A549 (cell line): Measurements from ENCODE around the gene TBC1D23. TPM values are rescaled to one million over a fixed set of nuclear protein-coding genes. Genes with fewer than 3 reads are reported as not detected.

ENCODE experiments used
- ATAC-seq, 2 experiments: fragments of 200-7000 bp in 1 of 2; fragments of >200 bp in 1 of 2; cut with Nextera tagmentation in 1 of 2; cut with Tn5 transposase in 1 of 2; 3 replicates each; pipeline versions ENCODE4 v1.8.0 to v1.9.1; 2018 to 2020; ENCODE audit warnings: mild to moderate bottlenecking in 1 of 2, moderate library complexity in 1 of 2
- CTCF ChIA-PET: fragments of 300-600 bp; sonication (Branson Sonifier 250); formaldehyde crosslinking; extraction: SDS; loops from one replicate; lab custom pipeline; 2021; ENCODE audit warnings: antibody characterized with exemption, inconsistent platforms; lab: Yijun Ruan, JAX
- POLR2A ChIA-PET: fragments of 350-600 bp; formaldehyde crosslinking; extraction: SDS; loops from one replicate; lab custom pipeline; 2021; ENCODE audit warnings: antibody characterized with exemption, inconsistent platforms; lab: Yijun Ruan, JAX
- DNase-seq, 2 experiments: peaks; one replicate each; pipeline versions ENCODE4 v3.0.0 to v3.0.0-alpha.2; 2011 to 2016; ENCODE audit warnings: low read depth in 1 of 2, low spot score in 1 of 2
- FAIRE-seq: peaks from 2 replicates; lab custom pipeline; 2011; peaks lifted over from hg19 to GRCh38; lab: Jason Lieb, UNC
- H3K27ac ChIP-seq, 2 experiments: fragments of >200 bp; sonication (Bioruptor Twin); formaldehyde crosslinking; 3 replicates each; pipeline ENCODE4 v1.5.1; 2016 to 2017
- H3K4me1 ChIP-seq: fragments of >200 bp; sonication (Bioruptor Twin); formaldehyde crosslinking; 3 replicates; pipeline ENCODE4 v1.6.1; 2016
- H3K4me2 ChIP-seq: fragments of >200 bp; sonication (Bioruptor Twin); formaldehyde crosslinking; 3 replicates; pipeline ENCODE4 v1.6.1; 2016
- H3K4me3 ChIP-seq: fragments of >200 bp; sonication (Bioruptor Twin); formaldehyde crosslinking; 3 replicates; pipeline ENCODE4 v1.5.1; 2016
- H3K9me3 ChIP-seq: fragments of >200 bp; sonication (Bioruptor Twin); formaldehyde crosslinking; 3 replicates; pipeline ENCODE4 v1.6.1; 2016
- CBX2 ChIP-seq: fragments of 200-600 bp; sonication (generic); IDR thresholded peaks from 2 replicates; pipeline ENCODE4 v1.6.1; 2016; ENCODE audit warnings: low read depth, mild to moderate bottlenecking, borderline replicate concordance
- CHD2 ChIP-seq: fragments of 150-350 bp; IDR thresholded peaks from 2 replicates; pipeline ENCODE4 v1.6.1; 2014; ENCODE audit warnings: low read length; ENCODE audit not compliant: partially characterized antibody
- CTCF ChIP-seq: fragments of >200 bp; sonication (Bioruptor Twin); formaldehyde crosslinking; IDR thresholded peaks from 3 replicates; pipeline ENCODE4 v1.5.1; 2016
- E2F6 ChIP-seq: IDR thresholded peaks from 2 replicates; pipeline ENCODE4 v1.6.1; 2012; ENCODE audit warnings: low read depth, borderline replicate concordance
- EHF ChIP-seq: fragments of 250-450 bp; sonication (Bioruptor Pico); IDR thresholded peaks from 2 replicates; pipeline ENCODE4 v1.5.0; 2020; ENCODE audit warnings: mild to moderate bottlenecking
- EHMT2 ChIP-seq: fragments of 200-600 bp; sonication (generic); IDR thresholded peaks from 2 replicates; pipeline ENCODE4 v1.6.1; 2016; ENCODE audit warnings: antibody characterized with exemption, low read depth, mild to moderate bottlenecking, moderate library complexity
- ESRRA ChIP-seq: fragments of 150-350 bp; IDR thresholded peaks from 2 replicates; pipeline ENCODE4 v1.6.1; 2014; ENCODE audit warnings: mild to moderate bottlenecking, low read length, borderline replicate concordance
- FOSB ChIP-seq: fragments of 250-450 bp; sonication (Bioruptor Pico); IDR thresholded peaks from 2 replicates; pipeline ENCODE4 v1.5.0; 2020; ENCODE audit warnings: mild to moderate bottlenecking, moderate library complexity
- FOSL2 ChIP-seq, 2 experiments: fragments of 450-650 bp in 1 of 2; fragments of >200 bp in 1 of 2; sonication (Bioruptor Twin) in 1 of 2; formaldehyde crosslinking; IDR thresholded peaks; 2 replicates each; pipeline versions ENCODE4 v1.5.0 to v1.6.1; 2016 to 2020; ENCODE audit warnings: mild to moderate bottlenecking in 1 of 2, moderate library complexity in 1 of 2
- GATA3 ChIP-seq: IDR thresholded peaks from 2 replicates; pipeline ENCODE4 v1.6.1; 2012; ENCODE audit warnings: borderline replicate concordance
- HMGXB4 ChIP-seq: fragments of 250-450 bp; sonication (Bioruptor Pico); IDR thresholded peaks from 2 replicates; pipeline ENCODE4 v1.5.0; 2021; ENCODE audit warnings: mild to moderate bottlenecking, moderate library complexity, borderline replicate concordance
- HOXA7 ChIP-seq: fragments of 250-450 bp; sonication (Bioruptor Pico); IDR thresholded peaks from 2 replicates; pipeline ENCODE4 v1.5.0; 2020; ENCODE audit warnings: mild to moderate bottlenecking, moderate library complexity
- HOXB5 ChIP-seq: fragments of 250-450 bp; sonication (Bioruptor Pico); IDR thresholded peaks from 2 replicates; pipeline ENCODE4 v1.5.0; 2020; ENCODE audit warnings: mild to moderate bottlenecking, moderate library complexity
- KDM1A ChIP-seq: fragments of 200-600 bp; sonication (generic); IDR thresholded peaks from 2 replicates; pipeline ENCODE4 v1.6.1; 2016; ENCODE audit warnings: low read depth, mild to moderate bottlenecking
- MAX ChIP-seq: IDR thresholded peaks from 2 replicates; pipeline ENCODE4 v1.6.1; 2012
- MYC ChIP-seq: IDR thresholded peaks from 2 replicates; pipeline ENCODE4 v1.6.1; 2012; ENCODE audit warnings: mild to moderate bottlenecking, inconsistent platforms, low read length, improper control_type of control experiment, borderline replicate concordance
- NFE2L2 ChIP-seq: fragments of 150-350 bp; conservative IDR thresholded peaks from 2 replicates; pipeline ENCODE4 v1.6.1; 2014; ENCODE audit warnings: low read length
- NR3C1 ChIP-seq: fragments of >200 bp; sonication (Bioruptor Twin); formaldehyde crosslinking; IDR thresholded peaks from 3 replicates; pipeline ENCODE4 v1.6.1; 2017
- POLR2A ChIP-seq: IDR thresholded peaks from 2 replicates; pipeline ENCODE4 v1.6.1; 2012; ENCODE audit warnings: mild to moderate bottlenecking, low read length
- POLR2AphosphoS2 ChIP-seq: conservative IDR thresholded peaks from 2 replicates; pipeline ENCODE4 v1.6.1; 2012; ENCODE audit warnings: low read length, improper control_type of control experiment, inconsistent platforms
- RARB ChIP-seq: fragments of 250-450 bp; sonication (Bioruptor Pico); IDR thresholded peaks from 2 replicates; pipeline ENCODE4 v1.8.0; 2021; ENCODE audit warnings: mild to moderate bottlenecking, moderate library complexity
- RFX5 ChIP-seq: fragments of 450-650 bp; IDR thresholded peaks from 2 replicates; pipeline ENCODE4 v1.7.1; 2014; ENCODE audit warnings: antibody characterized with exemption, mild to moderate bottlenecking, moderate library complexity
- SREBF2 ChIP-seq: fragments of 450-650 bp; IDR thresholded peaks from 2 replicates; pipeline ENCODE4 v1.6.1; 2014; ENCODE audit warnings: mild to moderate bottlenecking, moderate library complexity
- ZC3H11A ChIP-seq: fragments of 450-650 bp; IDR thresholded peaks from 2 replicates; pipeline ENCODE4 v1.6.1; 2014; ENCODE audit warnings: antibody characterized with exemption, mild to moderate bottlenecking
- ZSCAN20 ChIP-seq: fragments of 250-450 bp; sonication (Bioruptor Pico); IDR thresholded peaks from 2 replicates; pipeline ENCODE4 v1.8.0; 2022; ENCODE audit warnings: mild to moderate bottlenecking, moderate library complexity
- WGBS: methylation state at CpG from one replicate; pipeline ENCODE4 v1.1.6; 2017; ENCODE audit errors: missing lambda C conversion rate; 5-methylcytosine and 5-hydroxymethylcytosine counted together
- polyA plus RNA-seq, 4 experiments: library from polyadenylated mRNA; depleted of rRNA in 3 of 4; stranded (reverse); fragments of >200 nt; fragmentation: RNase III in 1 of 4; extraction: RNeasy Plus Mini Kit Qiagen cat#74134 plus additional on column Dnase treatment in 1 of 4; gene quantifications; 2 replicates in 3 of 4; 3 replicates in 1 of 4; pipeline ENCODE4 v1.2.3, GENCODE V29; 2011 to 2017
- TF ChIP-seq, protein P1 (sequence below): fragments of >200 bp; sonication (Bioruptor Twin); formaldehyde crosslinking; IDR thresholded peaks from 2 replicates; pipeline ENCODE4 v1.6.1; 2016
- TF ChIP-seq, protein P2 (sequence below): fragments of >200 bp; sonication (Bioruptor Twin); formaldehyde crosslinking; IDR thresholded peaks from 3 replicates; pipeline ENCODE4 v1.6.1; 2016
- TF ChIP-seq, protein P3 (sequence below): fragments of 450-650 bp; IDR thresholded peaks from 2 replicates; pipeline ENCODE4 v1.6.1; 2014; ENCODE audit warnings: antibody characterized with exemption
- TF ChIP-seq, protein P4 (sequence below): fragments of 250-450 bp; sonication (Bioruptor Pico); IDR thresholded peaks from 2 replicates; pipeline ENCODE4 v1.5.0; 2020; ENCODE audit warnings: low read depth, mild to moderate bottlenecking, moderate library complexity

TBC1D23 gene
- polyA plus RNA-seq, 2 of the 4 experiments (the other 2 are of a cell fraction): 14.5 to 29.4 TPM

GRCh38 chr3:100331660-100332059 lies 70.9 kb downstream of the TBC1D23 start:
- no peaks in the 10 kb centered on the region for H3K9me3 ChIP-seq
- ATAC-seq (no peak), FAIRE-seq (no peak), DNase-seq (no peak)
- POLR2A ChIA-PET: no interaction called here
- H3K27ac ChIP-seq: no peak overlapping the region
- H3K4me3 ChIP-seq: no peak overlapping the region
- H3K4me2 ChIP-seq: no peak overlapping the region
- CTCF ChIA-PET: interaction anchor here (0.6 to 5.9 kb wide), 5 partner anchors 15 to 631 kb away, joined by 3 to 34 read pairs (median 3); no protein-coding TSS in a partner anchor
- TF ChIP-seq, protein P1, sequence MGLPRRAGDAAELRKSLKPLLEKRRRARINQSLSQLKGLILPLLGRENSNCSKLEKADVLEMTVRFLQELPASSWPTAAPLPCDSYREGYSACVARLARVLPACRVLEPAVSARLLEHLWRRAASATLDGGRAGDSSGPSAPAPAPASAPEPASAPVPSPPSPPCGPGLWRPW: no peak
- TF ChIP-seq EHMT2 (no peak), FOSL2 (IDR thresholded peaks at IDR 0.05) (no peak), FOSL2 (CRISPR knock-in tag; IDR thresholded peaks at IDR 0.05) (no peak), ZC3H11A (no peak), NR3C1 (no peak), HMGXB4 (no peak), MAX (no peak), CHD2 (no peak), NFE2L2 (no peak), ZSCAN20 (CRISPR knock-in tag) (no peak), GATA3 (no peak), CTCF (no peak), ESRRA (no peak), KDM1A (no peak), HOXA7 (no peak), MYC (no peak), E2F6 (no peak)
- TF ChIP-seq, protein P2, sequence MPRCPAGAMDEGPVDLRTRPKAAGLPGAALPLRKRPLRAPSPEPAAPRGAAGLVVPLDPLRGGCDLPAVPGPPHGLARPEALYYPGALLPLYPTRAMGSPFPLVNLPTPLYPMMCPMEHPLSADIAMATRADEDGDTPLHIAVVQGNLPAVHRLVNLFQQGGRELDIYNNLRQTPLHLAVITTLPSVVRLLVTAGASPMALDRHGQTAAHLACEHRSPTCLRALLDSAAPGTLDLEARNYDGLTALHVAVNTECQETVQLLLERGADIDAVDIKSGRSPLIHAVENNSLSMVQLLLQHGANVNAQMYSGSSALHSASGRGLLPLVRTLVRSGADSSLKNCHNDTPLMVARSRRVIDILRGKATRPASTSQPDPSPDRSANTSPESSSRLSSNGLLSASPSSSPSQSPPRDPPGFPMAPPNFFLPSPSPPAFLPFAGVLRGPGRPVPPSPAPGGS: no peak
- TF ChIP-seq, protein P3, sequence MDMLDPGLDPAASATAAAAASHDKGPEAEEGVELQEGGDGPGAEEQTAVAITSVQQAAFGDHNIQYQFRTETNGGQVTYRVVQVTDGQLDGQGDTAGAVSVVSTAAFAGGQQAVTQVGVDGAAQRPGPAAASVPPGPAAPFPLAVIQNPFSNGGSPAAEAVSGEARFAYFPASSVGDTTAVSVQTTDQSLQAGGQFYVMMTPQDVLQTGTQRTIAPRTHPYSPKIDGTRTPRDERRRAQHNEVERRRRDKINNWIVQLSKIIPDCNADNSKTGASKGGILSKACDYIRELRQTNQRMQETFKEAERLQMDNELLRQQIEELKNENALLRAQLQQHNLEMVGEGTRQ: no peak
- TF ChIP-seq, protein P4, sequence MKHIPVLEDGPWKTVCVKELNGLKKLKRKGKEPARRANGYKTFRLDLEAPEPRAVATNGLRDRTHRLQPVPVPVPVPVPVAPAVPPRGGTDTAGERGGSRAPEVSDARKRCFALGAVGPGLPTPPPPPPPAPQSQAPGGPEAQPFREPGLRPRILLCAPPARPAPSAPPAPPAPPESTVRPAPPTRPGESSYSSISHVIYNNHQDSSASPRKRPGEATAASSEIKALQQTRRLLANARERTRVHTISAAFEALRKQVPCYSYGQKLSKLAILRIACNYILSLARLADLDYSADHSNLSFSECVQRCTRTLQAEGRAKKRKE (CRISPR knock-in tag): no peak
- WGBS: 86% methylated on average over 4 of the region's 4 CpGs
- H3K4me1 ChIP-seq: peaks cover 12% of the 10 kb centered on the region

DNA sequence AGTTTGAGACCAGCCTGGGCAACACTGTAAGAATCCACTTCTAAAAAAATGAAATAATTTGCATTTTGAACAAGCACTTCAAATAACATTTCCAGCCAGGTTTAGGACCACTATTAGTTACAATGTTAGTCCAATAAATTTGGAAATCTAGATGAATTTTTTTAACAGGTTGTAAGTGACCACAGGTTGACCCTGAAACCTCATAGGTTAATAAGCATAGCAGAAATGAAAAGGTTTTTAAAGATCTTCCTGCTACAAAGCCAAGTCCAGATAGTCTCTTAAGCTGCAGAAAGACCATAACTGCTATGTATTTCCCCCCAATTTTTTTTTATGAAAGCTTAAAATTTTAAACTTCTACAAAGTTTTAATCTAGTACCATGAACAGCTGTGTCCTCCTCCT lies 72.3 kb downstream of the TBC1D23 start:
- ChIA-PET POLR2A (interaction anchor here (0.5 to 0.6 kb wide), 2 partner anchors 72 to 501 kb away, joined by 3 read pairs; partner anchors contain the start of gene TBC1D23), CTCF (interaction anchor here (0.6 to 5.9 kb wide), 3 partner anchors 17 to 501 kb away, joined by 3 to 34 read pairs (median 3); no protein-coding TSS in a partner anchor)
- Histone ChIP-seq H3K27ac (no peak overlapping the region), H3K4me1 (peaks cover 12% of the 10 kb centered on the region), H3K4me2 (no peak overlapping the region), H3K9me3 (no peaks in the 10 kb centered on the region), H3K4me3 (no peak overlapping the region)
- FAIRE-seq: no peak
- no peak for DNase-seq
- ATAC-seq: no peak
- TF ChIP-seq FOSB (CRISPR knock-in tag) (no peak), ESRRA (no peak), HOXA7 (no peak), ZC3H11A (no peak), FOSL2 (IDR thresholded peaks at IDR 0.05) (no peak), FOSL2 (CRISPR knock-in tag; IDR thresholded peaks at IDR 0.05) (no peak), POLR2A (no peak), NR3C1 (no peak), NFE2L2 (no peak), ZSCAN20 (CRISPR knock-in tag) (no peak), CBX2 (no peak), EHF (CRISPR knock-in tag) (no peak), CHD2 (no peak), POLR2AphosphoS2 (no peak), HOXB5 (CRISPR knock-in tag) (no peak), RFX5 (no peak), RARB (no peak), EHMT2 (no peak), SREBF2 (no peak)
